Fibroblast of mammary gland (primary cell): ENCODE data around the gene SIDT2.
A peak's percentile ranks its signal among the peaks of the same experiment; 100 is the strongest.

Source experiments
- DNase-seq: peaks from one replicate; pipeline ENCODE4 v3.0.0-alpha.2; 2010; ENCODE audit warnings: low read depth
- H3K4me3 ChIP-seq: 2 replicates; pipeline ENCODE4 v1.5.1; 2011; ENCODE audit warnings: low read depth, mild to moderate bottlenecking, low read length, moderate library complexity; ENCODE audit not compliant: control insufficient read depth
- CTCF ChIP-seq: conservative IDR thresholded peaks from 2 replicates; pipeline ENCODE4 v1.5.1; 2011; ENCODE audit warnings: low read depth, low read length, inconsistent platforms; ENCODE audit not compliant: control insufficient read depth, insufficient read depth

Gene SIDT2

GRCh38 chr11:117195258-117195657 lies 16.7 kb downstream of the SIDT2 start:
- no peak for TF ChIP-seq CTCF

GRCh38 chr11:117195761-117196160 lies 17.2 kb downstream of the SIDT2 start:
- no peak for TF ChIP-seq CTCF
- no peak overlapping the region for H3K4me3 ChIP-seq
- no peak for DNase-seq

More at GRCh38 chr11:117195258-117195657, 16.7 kb downstream of the SIDT2 start:
- DNase-seq, result no peak
- H3K4me3 ChIP-seq, result no peak overlapping the region

GRCh38 chr11:117197006-117197405 lies 18.5 kb downstream of the SIDT2 start:
- DNase-seq, result no peak
- no peak for TF ChIP-seq CTCF
- H3K4me3 ChIP-seq, result no peak overlapping the region

- no peak overlapping the region for H3K4me3 ChIP-seq
- no peak for DNase-seq
- TF ChIP-seq CTCF, result peak; percentile 47
Measured at GRCh38 chr11:117197516-117198456, 19.2 kb downstream of the SIDT2 start.

- peak overlapping the region; percentile 50 for H3K4me3 ChIP-seq
- TF ChIP-seq CTCF, result no peak
- no peak for DNase-seq
Measured at GRCh38 chr11:117198613-117199012, 20.1 kb downstream of the SIDT2 start.

GRCh38 chr11:117199053-117199915 lies 20.7 kb downstream of the SIDT2 start, which contains the start of gene TAGLN:
TSS of gene TAGLN (plus strand) at chr11:117199370. CDS start at chr11:117203014, 3,644 bp downstream.
- peak; percentile 72 for DNase-seq

More at GRCh38 chr11:117199053-117199915, 20.7 kb downstream of the SIDT2 start, which contains the start of gene TAGLN:
- no peak for TF ChIP-seq CTCF
- H3K4me3 ChIP-seq, result peak within 1 kb of the TSS; percentile 50
